ENCODE results near the gene CRELD2.

GRCh38 chr22:49954354-49954753 is 35.9 kb downstream of the CRELD2 start:
- TF ChIP-seq POLR2AphosphoS5 (IDR thresholded peaks at IDR 0.05; ENCODE audit: low read depth, low read length) (no peak), PAX5 (IDR thresholded peaks at IDR 0.05; ENCODE audit: insufficient read depth, low read length, severe bottlenecking) (no peak), POLR2A (IDR thresholded peaks at IDR 0.05; ENCODE audit: low read depth, low read length) (no peak), SPI1 (IDR thresholded peaks at IDR 0.05; ENCODE audit: low read depth, low read length) (no peak), POU2F2 (IDR thresholded peaks at IDR 0.05; ENCODE audit: low read depth, low read length) (no peak)

All from GM12891 (cell line).